Spleen (tissue), 11 donors: ENCODE results near the gene UGT1A3. TPM values are rescaled to one million over a fixed set of nuclear protein-coding genes. Genes with fewer than 3 reads are reported as not detected.

Experiments
- DNase-seq: peaks from one replicate; pipeline ENCODE4 v3.0.0-alpha.2; 2020
- H3K27ac ChIP-seq, 8 donors: fragments of 200-600 bp; sonication (generic) in 7 of 8; 1 replicate in 4 of 8; 2 replicates in 4 of 8; pipeline versions ENCODE4 v1.5.0 to v1.8.0; 2016 to 2021; ENCODE audit warnings: inconsistent platforms in 4 of 8, mild to moderate bottlenecking in 4 of 8, moderate library complexity in 1 of 8
- H3K27me3 ChIP-seq, 7 donors: fragments of 200-600 bp; sonication (generic) in 6 of 7; replicated peaks in 1 of 7; 1 replicate in 4 of 7; 2 replicates in 3 of 7; pipeline versions ENCODE4 v1.5.0 to v1.8.0; 2016 to 2021; ENCODE audit warnings: inconsistent platforms in 3 of 7, mild to moderate bottlenecking in 1 of 7
- H3K36me3 ChIP-seq, 6 donors: fragments of 200-600 bp; sonication (generic) in 5 of 6; 1 replicate in 4 of 6; 2 replicates in 2 of 6; pipeline versions ENCODE4 v1.5.0 to v1.8.0; 2016 to 2021; ENCODE audit warnings: inconsistent platforms in 2 of 6
- H3K4me1 ChIP-seq, 6 donors: fragments of 200-600 bp; sonication (generic) in 5 of 6; 1 replicate in 3 of 6; 2 replicates in 3 of 6; pipeline versions ENCODE4 v1.5.0 to v1.8.0; 2016 to 2021; ENCODE audit warnings: inconsistent platforms in 3 of 6
- H3K4me3 ChIP-seq, 8 donors: fragments of 200-600 bp; sonication (generic) in 7 of 8; 1 replicate in 4 of 8; 2 replicates in 4 of 8; pipeline versions ENCODE4 v1.5.0 to v1.8.0; 2016 to 2021; ENCODE audit warnings: inconsistent platforms in 4 of 8, mild to moderate bottlenecking in 4 of 8, moderate library complexity in 2 of 8
- H3K9me3 ChIP-seq, 8 donors: fragments of 200-600 bp; sonication (generic) in 7 of 8; 1 replicate in 4 of 8; 2 replicates in 4 of 8; pipeline versions ENCODE4 v1.5.0 to v1.8.0; 2016 to 2021; ENCODE audit warnings: inconsistent platforms in 4 of 8
- POLR2A ChIP-seq, 3 donors: fragments of 450-650 bp; IDR thresholded peaks; one replicate each; pipeline ENCODE4 v1.5.1; 2017; ENCODE audit warnings: antibody characterized with exemption in 3 of 3, mild to moderate bottlenecking in 1 of 3
- POLR2AphosphoS5 ChIP-seq, 3 donors: sonication (generic); formaldehyde crosslinking; IDR thresholded peaks; one replicate each; pipeline ENCODE4 v1.5.1; 2017; ENCODE audit warnings: antibody characterized with exemption in 3 of 3
- WGBS, 5 donors: extraction: QIAGEN DNeasy Blood & Tissue Kit in 3 of 5; methylation state at CpG; one replicate each; pipeline versions ENCODE4 v1.1.5 to v1.1.7; 2013 to 2018; 5-methylcytosine and 5-hydroxymethylcytosine counted together
- intact Hi-C: fragments of 100-400 bp; cut with DNase I; formaldehyde crosslinking; loops from one replicate; pipeline ENCODE4 v1.15.0; 2023; ENCODE audit warnings: low total_unique reads
- polyA plus RNA-seq, 3 donors: library from polyadenylated mRNA; stranded (reverse); fragments of 200-250 nt; gene quantifications; one replicate each; pipeline ENCODE4 v1.2.1, GENCODE V29; 2013
- total RNA-seq, 7 donors: library from RNA; depleted of rRNA in 3 of 7; stranded (reverse); fragments of >200 nt in 3 of 7; fragmentation: NEBNext Ultra II Directional in 4 of 7; extraction: Animal tissue kit (Norgen Biotek cat#: 25700) in 4 of 7; gene quantifications; one replicate each; pipeline versions ENCODE4 v1.1.0 to v1.2.1, GENCODE V29; 2016 to 2021
- TF ChIP-seq, protein P1 (sequence below), 11 experiments: fragments of 200-600 bp in 7 of 11; fragments of 450-650 bp in 4 of 11; sonication (generic) in 4 of 11; IDR thresholded peaks in 8 of 11; conservative IDR thresholded peaks in 3 of 11; 1 replicate in 7 of 11; 2 replicates in 4 of 11; pipeline versions ENCODE4 v1.4.0 to v1.8.0; 2016 to 2021; ENCODE audit warnings: antibody characterized with exemption in 11 of 11, inconsistent platforms in 4 of 11, mild to moderate bottlenecking in 1 of 11
- donor health status: healthy with polysubstance abuse.
- donor health status: DM: no; HTN: no; CAD: no; lungs with moderate emphysema.
- donor health status: DM: no; HTN: no; CAD: no.
- donor health status: Bipolar disorder and iron deficiency.
- donor health status: healthy.
- donor health status: DM: no; HTN: no; CAD: no.
- donor health status: DM: yes; HTN: yes; CAD: no.

UGT1A3 gene
- total and polyA plus RNA-seq, 10 donors: not detected

DNA sequence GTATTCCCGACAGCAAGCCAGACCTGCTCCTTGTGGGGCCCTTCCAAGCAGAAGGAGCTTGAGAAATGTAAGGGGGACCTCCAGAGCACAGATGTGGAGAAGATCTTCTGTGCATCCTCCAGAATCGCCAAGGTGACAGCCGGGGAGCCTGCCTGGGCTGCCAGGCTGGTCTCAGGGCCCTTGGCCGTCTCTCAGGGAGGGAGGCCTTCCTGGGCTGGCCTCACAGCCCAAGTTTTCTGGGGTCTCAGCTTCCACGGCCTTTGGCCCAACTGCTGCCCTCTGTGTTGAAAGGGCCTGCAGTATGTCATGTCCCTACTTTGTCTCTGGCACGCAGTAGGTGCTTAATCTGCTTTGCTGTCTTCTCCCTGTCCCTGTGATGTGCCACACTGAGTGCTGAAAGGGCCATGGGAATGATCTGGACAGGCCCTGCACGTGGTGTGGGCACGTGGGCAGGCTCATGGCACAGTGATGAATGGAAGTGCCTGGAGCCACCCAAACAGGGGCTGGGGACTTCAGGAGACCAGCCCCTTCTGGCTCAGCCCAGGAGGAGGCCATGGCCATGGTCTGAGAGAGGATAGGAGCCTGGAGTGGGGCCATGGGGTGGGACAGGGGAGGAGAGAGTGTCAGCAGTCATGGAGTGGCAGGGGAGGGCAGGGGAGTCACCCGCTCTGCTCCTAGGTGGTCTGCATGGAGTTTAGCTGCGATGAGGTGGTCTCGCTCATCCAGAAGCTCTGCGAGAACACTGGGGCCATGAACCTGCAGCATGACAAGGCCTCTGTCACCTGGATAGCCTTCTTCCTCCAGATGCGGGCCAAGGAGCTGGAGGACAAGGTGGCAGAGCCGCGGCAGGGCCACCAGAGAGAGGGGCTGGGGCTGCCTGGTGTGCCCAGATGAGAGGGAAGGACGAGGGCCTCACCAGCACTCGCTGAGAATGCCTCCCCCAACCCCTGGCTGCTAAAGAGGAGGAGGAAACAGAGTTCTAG lies 90.1 kb downstream of the UGT1A3 start:
- intact Hi-C loops: no loop called here
- peak; percentile 60 for DNase-seq
- H3K4me3 ChIP-seq: no peak overlapping the region
- H3K36me3 ChIP-seq: no peaks in the 10 kb centered on the region
- no peak overlapping the region for H3K27ac ChIP-seq
- H3K27me3 ChIP-seq: peaks cover 0 to 13% (median 0%) of the 10 kb centered on the region in 7 donors
- H3K4me1 ChIP-seq: no peaks in the 10 kb centered on the region
- H3K9me3 ChIP-seq: peaks cover 0 to 4% (median 0%) of the 10 kb centered on the region in 8 donors
- TF ChIP-seq, protein P1, sequence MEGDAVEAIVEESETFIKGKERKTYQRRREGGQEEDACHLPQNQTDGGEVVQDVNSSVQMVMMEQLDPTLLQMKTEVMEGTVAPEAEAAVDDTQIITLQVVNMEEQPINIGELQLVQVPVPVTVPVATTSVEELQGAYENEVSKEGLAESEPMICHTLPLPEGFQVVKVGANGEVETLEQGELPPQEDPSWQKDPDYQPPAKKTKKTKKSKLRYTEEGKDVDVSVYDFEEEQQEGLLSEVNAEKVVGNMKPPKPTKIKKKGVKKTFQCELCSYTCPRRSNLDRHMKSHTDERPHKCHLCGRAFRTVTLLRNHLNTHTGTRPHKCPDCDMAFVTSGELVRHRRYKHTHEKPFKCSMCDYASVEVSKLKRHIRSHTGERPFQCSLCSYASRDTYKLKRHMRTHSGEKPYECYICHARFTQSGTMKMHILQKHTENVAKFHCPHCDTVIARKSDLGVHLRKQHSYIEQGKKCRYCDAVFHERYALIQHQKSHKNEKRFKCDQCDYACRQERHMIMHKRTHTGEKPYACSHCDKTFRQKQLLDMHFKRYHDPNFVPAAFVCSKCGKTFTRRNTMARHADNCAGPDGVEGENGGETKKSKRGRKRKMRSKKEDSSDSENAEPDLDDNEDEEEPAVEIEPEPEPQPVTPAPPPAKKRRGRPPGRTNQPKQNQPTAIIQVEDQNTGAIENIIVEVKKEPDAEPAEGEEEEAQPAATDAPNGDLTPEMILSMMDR (IDR thresholded peaks at IDR 0.05 in 8 of 11, conservative IDR thresholded peaks at IDR 0.05 in 3 of 11): no peak
- TF ChIP-seq POLR2A (IDR thresholded peaks at IDR 0.05) (no peak), POLR2AphosphoS5 (IDR thresholded peaks at IDR 0.05) (no peak)
- WGBS, 5 donors: 62 to 80% (median 74%) methylated on average over 10 to 17 of the region's 17 CpGs

DNA sequence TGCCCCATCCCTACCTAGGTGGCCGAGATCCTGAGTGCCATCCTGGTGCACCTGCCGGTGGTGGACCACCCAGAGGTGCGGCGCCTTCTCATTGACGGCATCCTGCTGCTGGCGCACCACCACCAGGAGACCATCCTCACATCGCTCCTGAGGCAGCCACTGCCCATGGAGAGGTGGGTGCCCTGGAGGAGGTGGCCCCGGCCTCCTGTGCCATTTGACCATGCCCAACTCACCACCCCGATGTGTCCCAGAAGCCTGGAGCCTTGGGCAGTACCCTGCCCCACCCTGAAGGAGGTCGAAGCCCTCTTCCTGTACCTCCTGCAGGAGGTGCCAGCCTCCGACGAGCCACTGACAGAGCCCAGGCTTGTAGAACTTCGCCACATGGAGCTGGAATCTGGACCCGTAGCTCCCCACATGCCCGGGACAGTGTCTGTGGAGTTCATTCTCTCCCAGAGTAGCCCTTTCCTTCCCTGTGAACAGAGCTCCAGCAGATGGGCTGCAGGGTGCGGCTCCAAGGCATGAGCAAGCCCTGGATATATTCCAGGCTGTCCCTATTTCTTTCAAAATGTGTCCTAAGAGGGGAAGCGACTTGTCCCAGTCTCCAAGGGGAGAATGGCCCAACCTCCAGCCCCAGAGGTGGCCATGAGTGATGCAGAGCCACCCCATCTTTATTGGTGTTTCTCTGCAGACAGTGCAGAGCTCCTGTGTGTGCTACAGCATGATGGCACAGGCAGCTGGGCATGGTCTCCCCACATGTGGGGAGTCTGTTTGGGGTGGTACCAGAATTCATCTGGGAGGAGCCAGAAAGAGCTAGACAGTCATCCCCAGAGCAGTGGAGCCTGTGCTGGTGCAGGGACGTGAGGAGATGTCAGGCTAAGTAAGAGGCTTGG lies 91.3 kb downstream of the UGT1A3 start:
- 78 to 88% (median 84%) methylated on average over 14 to 18 of the region's 18 CpGs for WGBS, 5 donors
- intact Hi-C loops: no loop called here

DNA sequence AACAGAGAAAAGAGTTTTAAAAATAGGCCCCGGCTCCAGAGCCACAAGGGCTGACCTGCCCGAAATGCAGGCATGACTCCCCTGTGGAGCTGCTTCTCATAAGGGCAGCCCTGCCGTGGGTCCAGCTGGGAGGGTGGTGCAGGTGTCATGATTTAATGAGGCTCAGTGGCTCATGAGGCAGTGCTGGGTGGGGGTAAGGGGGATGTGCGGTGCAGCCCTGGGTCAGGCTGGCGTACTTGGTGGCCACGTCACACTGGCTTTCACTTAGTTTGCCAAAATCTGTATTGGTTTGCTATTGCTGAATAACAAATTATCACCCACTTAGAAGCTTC lies 91.9 kb downstream of the UGT1A3 start:
- WGBS, 5 donors: 79 to 92% (median 89%) methylated on average over 4 to 6 of the region's 6 CpGs
- Histone ChIP-seq H3K4me3 (no peak overlapping the region), H3K36me3 (no peaks in the 10 kb centered on the region), H3K9me3 (peaks cover 0 to 4% (median 0%) of the 10 kb centered on the region in 8 donors), H3K27me3 (peaks cover 0 to 9% (median 0%) of the 10 kb centered on the region in 7 donors), H3K4me1 (no peaks in the 10 kb centered on the region), H3K27ac (no peak overlapping the region)
- TF ChIP-seq, protein P1 (IDR thresholded peaks at IDR 0.05 in 8 of 11, conservative IDR thresholded peaks at IDR 0.05 in 3 of 11): no peak
- DNase-seq: peak; percentile 72
- intact Hi-C loops: no loop called here

More for the DNA sequence above, 91.3 kb downstream of the UGT1A3 start:
- peak; percentile 58 for DNase-seq
- peaks cover 0 to 4% (median 0%) of the 10 kb centered on the region in 8 donors for H3K9me3 ChIP-seq
- H3K36me3 ChIP-seq: no peaks in the 10 kb centered on the region
- no peaks in the 10 kb centered on the region for H3K4me1 ChIP-seq
- H3K27ac ChIP-seq: no peak overlapping the region
- H3K27me3 ChIP-seq: peaks cover 0 to 9% (median 0%) of the 10 kb centered on the region in 7 donors
- no peak overlapping the region for H3K4me3 ChIP-seq
- TF ChIP-seq, protein P1 (IDR thresholded peaks at IDR 0.05 in 8 of 11, conservative IDR thresholded peaks at IDR 0.05 in 3 of 11): no peak
- TF ChIP-seq POLR2AphosphoS5 (IDR thresholded peaks at IDR 0.05) (no peak), POLR2A (IDR thresholded peaks at IDR 0.05) (no peak)
